ENCODE measurements around the gene BTBD9. TPM values are rescaled to one million over a fixed set of nuclear protein-coding genes. Genes with fewer than 3 reads are reported as not detected.

Gene BTBD9
- polyA plus RNA-seq, 1 donor (not counting 4 experiments of a cell fraction or from before 2014, with no cell fraction given) = 6.8 TPM

DNA sequence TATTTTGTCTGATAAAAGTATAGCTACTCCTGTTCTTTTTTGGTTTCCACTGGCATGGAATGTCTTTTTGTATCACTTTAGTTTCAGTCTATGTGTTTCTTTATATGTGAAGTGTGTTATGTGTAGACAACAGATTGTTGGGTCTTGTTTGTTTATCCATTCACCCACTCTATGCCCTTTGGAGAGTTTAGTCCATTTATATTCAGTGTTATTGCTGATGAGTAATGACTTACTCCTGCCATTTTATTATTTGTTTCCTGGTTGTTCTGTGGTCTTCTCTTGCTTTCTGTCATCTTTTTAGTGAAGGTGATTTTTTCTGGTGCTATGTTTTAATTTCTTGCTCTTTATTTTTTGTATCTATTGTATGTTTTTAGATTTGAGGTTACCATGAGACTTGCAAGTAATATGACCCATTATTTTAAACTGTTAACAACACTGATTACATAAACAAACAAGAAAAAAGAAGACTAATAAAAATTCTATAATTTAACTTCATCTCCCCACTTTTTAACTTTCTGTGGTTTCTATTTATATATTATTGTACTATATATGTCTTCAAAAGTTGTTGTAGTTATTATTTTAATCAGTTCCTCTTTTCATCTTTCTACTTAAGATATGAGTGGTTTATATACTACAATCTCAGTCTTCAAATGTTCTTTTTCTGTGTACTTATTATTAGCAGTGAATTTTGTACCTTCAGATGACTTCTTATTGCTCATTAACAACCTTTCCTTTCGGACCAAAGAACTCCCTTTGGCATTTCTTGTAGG, 323.4 kb downstream of the BTBD9 start:
- Histone ChIP-seq H3K4me3 (ENCODE audit: control insufficient read depth in 2 of 3, extremely low read depth in 1 of 3, insufficient read depth in 2 of 3, low read depth in 1 of 3, low read length in 3 of 3) (no peak overlapping the region), H3K9me1 (ENCODE audit: control insufficient read depth, extremely low read depth, insufficient read depth, low read length) (no peaks in the 10 kb centered on the region), H4K20me1 (ENCODE audit: control insufficient read depth, extremely low read depth, insufficient read depth, low read length) (no peaks in the 10 kb centered on the region), H3K27me3 (ENCODE audit: control insufficient read depth, extremely low read depth, insufficient read depth, low read length) (no peaks in the 10 kb centered on the region), H3K4me1 (ENCODE audit: control insufficient read depth, extremely low read depth, insufficient read depth, low read length) (peaks cover 12% of the 10 kb centered on the region), H3K36me3 (ENCODE audit: control insufficient read depth in 2 of 2, extremely low read depth in 1 of 2, insufficient read depth in 2 of 2, low read length in 2 of 2) (no peaks in the 10 kb centered on the region), H3K27ac (ENCODE audit: control insufficient read depth, insufficient read depth, low read length) (no peak overlapping the region), H3K9ac (ENCODE audit: control insufficient read depth, extremely low read depth, insufficient read depth, low read length) (no peak overlapping the region), H3K79me2 (ENCODE audit: control insufficient read depth, insufficient read depth, low read length) (no peaks in the 10 kb centered on the region), H3K9me3 (ENCODE audit: control insufficient read depth, low read depth, low read length) (no peaks in the 10 kb centered on the region), H2AFZ (ENCODE audit: control insufficient read depth, low read length) (no peak overlapping the region), H3K4me2 (ENCODE audit: control insufficient read depth, extremely low read depth, insufficient read depth, low read depth, low read length) (no peak overlapping the region)
- FAIRE-seq (no peak), DNase-seq (ENCODE audit: low read depth, low spot score) (no peak)
- TF ChIP-seq CTCF (optimal IDR thresholded peaks at IDR 0.05 in 1 of 3, IDR thresholded peaks at IDR 0.05 in 1 of 3, conservative IDR thresholded peaks at IDR 0.05 in 1 of 3; ENCODE audit: extremely low read depth in 1 of 3, insufficient read depth in 2 of 3, low read length in 3 of 3) (no peak), EZH2 (IDR thresholded peaks at IDR 0.05; ENCODE audit: low read length) (no peak)
- dilution Hi-C loops (cut with MboI; ENCODE audit: extremely low pct_ligation_motif_present, low sequenced_read_pairs) = no loop called here

GRCh38 chr6:38311201-38311600, 328.5 kb downstream of the BTBD9 start:
- FAIRE-seq = no peak
- dilution Hi-C loops (cut with MboI; ENCODE audit: extremely low pct_ligation_motif_present, low sequenced_read_pairs) = no loop called here
- Histone ChIP-seq H3K27me3 (ENCODE audit: control insufficient read depth, extremely low read depth, insufficient read depth, low read length) (no peaks in the 10 kb centered on the region), H3K4me1 (ENCODE audit: control insufficient read depth, extremely low read depth, insufficient read depth, low read length) (no peaks in the 10 kb centered on the region), H3K36me3 (ENCODE audit: control insufficient read depth in 2 of 2, extremely low read depth in 1 of 2, insufficient read depth in 2 of 2, low read length in 2 of 2) (no peaks in the 10 kb centered on the region), H3K9me1 (ENCODE audit: control insufficient read depth, extremely low read depth, insufficient read depth, low read length) (no peaks in the 10 kb centered on the region), H3K4me2 (ENCODE audit: control insufficient read depth, extremely low read depth, insufficient read depth, low read depth, low read length) (no peak overlapping the region), H3K9ac (ENCODE audit: control insufficient read depth, extremely low read depth, insufficient read depth, low read length) (no peak overlapping the region), H4K20me1 (ENCODE audit: control insufficient read depth, extremely low read depth, insufficient read depth, low read length) (no peaks in the 10 kb centered on the region), H3K4me3 (ENCODE audit: control insufficient read depth in 2 of 3, extremely low read depth in 1 of 3, insufficient read depth in 2 of 3, low read depth in 1 of 3, low read length in 3 of 3) (no peak overlapping the region), H3K27ac (ENCODE audit: control insufficient read depth, insufficient read depth, low read length) (no peak overlapping the region), H2AFZ (ENCODE audit: control insufficient read depth, low read length) (no peak overlapping the region), H3K9me3 (ENCODE audit: control insufficient read depth, low read depth, low read length) (no peaks in the 10 kb centered on the region), H3K79me2 (ENCODE audit: control insufficient read depth, insufficient read depth, low read length) (no peaks in the 10 kb centered on the region)
- TF ChIP-seq CTCF (optimal IDR thresholded peaks at IDR 0.05 in 1 of 3, IDR thresholded peaks at IDR 0.05 in 1 of 3, conservative IDR thresholded peaks at IDR 0.05 in 1 of 3; ENCODE audit: extremely low read depth in 1 of 3, insufficient read depth in 2 of 3, low read length in 3 of 3) (no peak), EZH2 (IDR thresholded peaks at IDR 0.05; ENCODE audit: low read length) (no peak)
- no peak for DNase-seq (ENCODE audit: low read depth, low spot score)
